Astrocyte of the spinal cord (primary cell): Measurements from ENCODE around the gene ARVCF.

Experiments
- DNase-seq: peaks from one replicate; pipeline ENCODE4 v3.0.0; 2011; ENCODE audit warnings: low read depth, low spot score
- H3K4me3 ChIP-seq: 2 replicates; pipeline ENCODE4 v1.5.1; 2011; ENCODE audit warnings: low read depth, mild to moderate bottlenecking, low read length, moderate library complexity
- CTCF ChIP-seq: IDR thresholded peaks from 2 replicates; pipeline ENCODE4 v1.5.1; 2012; ENCODE audit warnings: low read depth, mild to moderate bottlenecking, low read length, inconsistent platforms
- in situ Hi-C: cut with HindIII; loops from 2 replicates; pipeline ENCODE4 v1.10.0; 2017; ENCODE audit warnings: low sequenced_read_pairs

The ARVCF gene

GRCh38 chr22:19973551-19974267 is 42.9 kb downstream of the ARVCF start:
- TF ChIP-seq CTCF: no peak
- DNase-seq: no peak
- in situ Hi-C loops: no loop called here
- H3K4me3 ChIP-seq: no peak overlapping the region

GRCh38 chr22:19972652-19973550 is 43.7 kb downstream of the ARVCF start:
- no peak for DNase-seq
- H3K4me3 ChIP-seq: no peak overlapping the region
- no peak for TF ChIP-seq CTCF
- in situ Hi-C loops: no loop called here

GRCh38 chr22:19972251-19972650 is 44.4 kb downstream of the ARVCF start:
- DNase-seq: no peak
- in situ Hi-C loops: no loop called here
- no peak for TF ChIP-seq CTCF
- H3K4me3 ChIP-seq: no peak overlapping the region

- TF ChIP-seq CTCF: no peak
- no peak for DNase-seq
- in situ Hi-C loops: no loop called here
Observed at GRCh38 chr22:19971276-19972124, 45.1 kb downstream of the ARVCF start.

GRCh38 chr22:19970479-19971275 is 45.9 kb downstream of the ARVCF start:
- no peak overlapping the region for H3K4me3 ChIP-seq
- TF ChIP-seq CTCF: peak; percentile 92
- in situ Hi-C loops: no loop called here
- peak; percentile 58 for DNase-seq

More at GRCh38 chr22:19971276-19972124, 45.1 kb downstream of the ARVCF start:
- H3K4me3 ChIP-seq: no peak overlapping the region
